Coronary artery (tissue), 2 donors: ENCODE measurements around the gene NUB1.

Experiments
- DNase-seq: peaks from one replicate; pipeline ENCODE4 v3.0.0-alpha.2; 2017; ENCODE audit warnings: low spot score
- H3K27ac ChIP-seq, 2 donors: fragments of 200-600 bp; sonication (generic); one replicate each; pipeline ENCODE4 v1.5.1; 2016 to 2019
- H3K4me3 ChIP-seq: fragments of 200-600 bp; sonication (generic); 2 replicates; pipeline ENCODE4 v1.5.1; 2016; ENCODE audit warnings: mild to moderate bottlenecking, moderate library complexity
- CTCF ChIP-seq: fragments of 200-600 bp; sonication (generic); IDR thresholded peaks from one replicate; pipeline ENCODE4 v1.5.1; 2019; ENCODE audit warnings: antibody characterized with exemption

NUB1 gene

GRCh38 chr7:151424799-151425198, 83.2 kb downstream of the NUB1 start:
- no peak for TF ChIP-seq CTCF
- Histone ChIP-seq H3K4me3 (no peak overlapping the region), H3K27ac (no peak overlapping the region)
- no peak for DNase-seq

- Histone ChIP-seq H3K4me3 (peak overlapping the region; percentile 32), H3K27ac (peak overlapping the region; percentile 56 to 71)
- no peak for DNase-seq
- TF ChIP-seq CTCF: no peak
Measured at GRCh38 chr7:151425670-151426440, 84.2 kb downstream of the NUB1 start.

- TF ChIP-seq CTCF: no peak
- Histone ChIP-seq H3K4me3 (peak overlapping the region; percentile 32), H3K27ac (peak overlapping the region; percentile 56 to 71)
- DNase-seq: peak; percentile 90
Measured at GRCh38 chr7:151426441-151426903, 84.9 kb downstream of the NUB1 start.

GRCh38 chr7:151426904-151427704, 85.5 kb downstream of the NUB1 start:
- Histone ChIP-seq H3K4me3 (peak overlapping the region; percentile 32), H3K27ac (peak overlapping the region; percentile 56 to 71)
- no peak for DNase-seq
- no peak for TF ChIP-seq CTCF

- Histone ChIP-seq H3K4me3 (no peak overlapping the region), H3K27ac (peak overlapping the region in 1 of 2 donors; percentile 71)
- no peak for DNase-seq
- no peak for TF ChIP-seq CTCF
Measured at GRCh38 chr7:151427705-151428377, 86.2 kb downstream of the NUB1 start.
